ENCODE data around the gene TYW5.

The TYW5 gene

GRCh38 chr2:199912553-199913114 is 42.7 kb downstream of the TYW5 start:
- peak; percentile 7 to 32 for DNase-seq

DNA sequence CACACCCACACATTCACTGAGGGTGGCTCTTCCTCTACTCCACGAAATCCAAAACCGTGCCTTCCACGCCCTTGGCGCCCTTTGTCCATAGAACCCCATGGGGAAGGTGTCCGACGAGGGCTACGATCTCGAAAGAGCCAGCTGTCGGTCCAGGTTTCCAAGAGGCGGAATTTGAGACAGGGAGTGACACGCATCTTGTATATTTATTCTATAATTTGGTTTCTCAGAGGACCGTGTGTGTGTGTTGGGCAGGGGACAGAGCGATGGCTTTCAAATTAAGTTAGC is 43.5 kb downstream of the TYW5 start:
- no peak for DNase-seq

DNA sequence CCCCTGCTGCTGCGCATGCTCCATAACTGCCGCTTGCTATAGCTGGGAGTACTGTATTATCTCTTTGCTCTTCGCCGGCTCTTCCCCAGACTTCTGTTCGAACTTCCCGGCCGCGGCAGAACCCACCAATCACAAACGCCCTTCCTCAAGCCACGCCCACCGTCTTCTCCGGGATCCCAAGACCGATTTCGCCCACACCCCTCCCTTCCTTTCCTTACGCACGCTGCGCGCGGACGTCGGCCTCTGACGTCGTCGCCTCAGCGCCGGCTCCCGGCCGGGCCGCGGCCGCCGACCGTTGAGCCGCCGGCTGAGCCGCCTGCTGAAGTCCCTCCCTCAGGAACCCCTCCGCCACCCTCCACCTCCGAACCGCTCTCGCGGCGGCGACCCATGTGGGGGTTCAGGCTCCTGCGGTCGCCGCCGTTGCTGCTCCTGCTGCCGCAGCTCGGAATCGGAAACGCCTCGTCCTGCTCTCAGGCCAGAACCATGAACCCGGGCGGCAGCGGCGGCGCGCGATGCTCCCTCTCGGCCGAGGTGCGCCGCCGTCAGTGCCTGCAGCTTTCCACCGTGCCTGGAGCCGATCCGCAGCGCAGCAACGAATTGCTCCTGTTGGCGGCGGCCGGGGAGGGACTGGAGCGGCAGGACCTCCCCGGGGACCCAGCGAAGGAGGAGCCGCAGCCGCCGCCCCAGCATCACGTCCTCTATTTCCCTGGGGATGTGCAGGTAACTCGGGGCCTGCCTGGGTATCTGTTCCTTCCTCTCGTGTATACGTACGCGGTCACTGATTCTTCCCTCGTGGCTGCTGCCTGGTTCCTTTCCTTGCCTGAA is 44.0 kb downstream of the TYW5 start, which contains the start of gene C2orf69:
C2orf69 (plus strand) TSS at position 242 of the 825 bp plus-strand sequence; CDS start at position 388, 146 bp downstream.
- DNase-seq = peak; percentile 97 to 98

- DNase-seq = no peak
Observed at GRCh38 chr2:199910338-199911051, 44.8 kb downstream of the TYW5 start.

- DNase-seq = no peak
Observed at GRCh38 chr2:199907008-199907714, 48.1 kb downstream of the TYW5 start.

GRCh38 chr2:199903111-199903510 is 52.2 kb downstream of the TYW5 start:
- DNase-seq = no peak

DNA sequence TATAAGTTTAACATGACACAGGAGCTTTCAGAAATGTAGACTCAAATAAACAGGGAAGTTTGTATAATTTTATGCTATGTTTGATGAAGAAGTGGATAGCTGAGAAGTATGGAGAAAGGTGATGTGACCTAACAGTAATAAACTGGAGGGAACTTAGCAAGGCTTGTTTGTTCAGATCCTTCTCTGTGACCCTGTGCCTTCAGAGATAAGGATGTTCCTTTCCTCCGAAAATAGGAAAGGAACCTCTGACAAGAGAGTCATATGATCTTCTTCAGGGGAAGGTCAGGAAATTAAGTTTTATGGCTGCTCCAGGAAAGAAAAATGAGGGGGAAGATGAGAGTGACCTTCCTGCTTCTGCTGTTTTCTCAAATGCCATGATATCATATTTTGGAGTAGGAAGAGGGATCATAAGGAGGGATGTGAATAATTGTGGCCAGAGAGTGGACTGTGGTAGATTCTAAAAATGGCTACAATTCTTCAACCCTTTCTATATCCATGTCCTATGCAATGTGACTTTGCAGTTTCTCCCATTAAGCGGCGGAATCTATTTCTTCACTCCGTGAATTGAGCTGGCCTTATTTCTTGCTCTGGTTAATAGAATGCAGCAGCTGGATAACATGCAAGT is 52.7 kb downstream of the TYW5 start:
- no peak for DNase-seq

DNA sequence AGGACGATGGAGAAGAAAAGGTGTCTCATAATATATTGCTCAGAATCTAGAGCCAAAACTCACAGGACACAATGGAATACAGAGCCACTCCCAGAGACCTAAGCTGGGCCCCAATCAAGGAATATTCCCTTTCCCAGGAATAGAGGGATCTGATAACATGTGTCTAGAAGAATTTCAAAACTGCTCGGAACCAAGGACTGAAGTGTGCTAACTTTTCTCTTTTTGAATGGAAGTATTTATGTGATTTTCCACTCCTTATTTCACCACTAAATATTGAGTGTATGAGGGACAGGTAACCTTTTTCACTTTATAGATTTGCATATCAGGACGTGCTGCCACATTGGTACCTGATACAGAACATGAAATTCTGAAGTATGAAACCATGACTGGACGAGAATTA is 53.3 kb downstream of the TYW5 start:
- no peak for DNase-seq

DNA sequence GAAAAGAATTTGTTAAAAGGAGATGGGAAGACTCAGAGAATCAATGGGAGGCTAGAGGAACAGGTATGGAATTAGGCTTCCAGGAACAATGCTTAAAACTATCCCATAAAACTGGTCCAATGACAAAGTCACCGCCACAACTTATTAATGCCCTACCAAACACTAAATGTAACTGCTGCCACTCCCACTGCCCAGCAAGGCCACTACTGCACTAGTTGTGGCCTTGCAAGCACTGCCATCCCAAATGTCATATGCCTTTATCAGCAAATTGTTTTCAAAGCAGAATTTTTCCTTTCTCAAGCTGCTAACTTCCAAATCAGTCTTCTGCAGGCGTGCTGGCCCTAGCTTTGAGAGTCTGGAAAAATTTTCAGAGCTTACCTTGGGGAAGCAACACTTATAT is 58.7 kb downstream of the TYW5 start:
- no peak for DNase-seq

- no peak for DNase-seq
Observed at GRCh38 chr2:199895406-199895805, 59.9 kb downstream of the TYW5 start.

GRCh38 chr2:199883474-199884212 is 71.6 kb downstream of the TYW5 start:
- DNase-seq = no peak

GRCh38 chr2:199882667-199883066 is 72.6 kb downstream of the TYW5 start:
- no peak for DNase-seq

Data from activated CD4-positive, alpha-beta T cell treated with anti-CD3 and anti-CD28 coated beads, Interleukin-2, amount 50 U/mL, for 48 hours (primary cell).